ENCODE data around the gene MRTFA.

The MRTFA gene

DNA sequence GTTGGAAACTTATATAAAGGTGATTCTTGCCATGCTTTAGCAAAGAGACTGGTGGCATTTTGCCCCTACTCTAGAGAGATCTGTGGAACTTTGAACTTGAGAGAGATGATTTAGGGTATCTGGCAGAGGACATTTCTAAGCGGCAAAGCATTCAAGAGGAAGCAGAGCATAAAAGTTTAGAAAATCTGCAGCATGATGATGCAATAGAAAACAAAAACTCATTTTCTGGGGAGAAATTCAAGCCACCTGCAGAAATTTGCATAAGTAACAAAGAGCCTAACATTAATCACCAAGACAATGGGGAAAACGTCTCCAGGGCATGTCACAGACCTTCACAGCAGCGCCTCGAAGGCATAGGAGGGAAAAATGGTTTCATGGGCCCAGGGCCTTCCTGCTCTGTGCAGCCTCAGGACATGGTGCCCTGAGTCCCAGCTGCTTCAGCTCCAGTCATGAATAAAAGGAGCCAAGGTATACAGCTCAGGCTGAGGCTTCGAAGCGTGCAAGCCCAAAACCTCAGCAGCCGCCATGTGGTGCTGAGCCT, 83.4 kb downstream of the MRTFA start:
- TF ChIP-seq, protein P1, sequence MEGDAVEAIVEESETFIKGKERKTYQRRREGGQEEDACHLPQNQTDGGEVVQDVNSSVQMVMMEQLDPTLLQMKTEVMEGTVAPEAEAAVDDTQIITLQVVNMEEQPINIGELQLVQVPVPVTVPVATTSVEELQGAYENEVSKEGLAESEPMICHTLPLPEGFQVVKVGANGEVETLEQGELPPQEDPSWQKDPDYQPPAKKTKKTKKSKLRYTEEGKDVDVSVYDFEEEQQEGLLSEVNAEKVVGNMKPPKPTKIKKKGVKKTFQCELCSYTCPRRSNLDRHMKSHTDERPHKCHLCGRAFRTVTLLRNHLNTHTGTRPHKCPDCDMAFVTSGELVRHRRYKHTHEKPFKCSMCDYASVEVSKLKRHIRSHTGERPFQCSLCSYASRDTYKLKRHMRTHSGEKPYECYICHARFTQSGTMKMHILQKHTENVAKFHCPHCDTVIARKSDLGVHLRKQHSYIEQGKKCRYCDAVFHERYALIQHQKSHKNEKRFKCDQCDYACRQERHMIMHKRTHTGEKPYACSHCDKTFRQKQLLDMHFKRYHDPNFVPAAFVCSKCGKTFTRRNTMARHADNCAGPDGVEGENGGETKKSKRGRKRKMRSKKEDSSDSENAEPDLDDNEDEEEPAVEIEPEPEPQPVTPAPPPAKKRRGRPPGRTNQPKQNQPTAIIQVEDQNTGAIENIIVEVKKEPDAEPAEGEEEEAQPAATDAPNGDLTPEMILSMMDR (IDR thresholded peaks at IDR 0.05; ENCODE audit: extremely low read depth, insufficient read depth, missing control alignments), result no peak
- DNase-seq (ENCODE audit: low spot score), result no peak
- in situ Hi-C loops (cut with MboI; ENCODE audit: low pct_unique_long_range_greater_than_20kb, low sequenced_read_pairs, unreplicated experiment), result no loop called here

DNA sequence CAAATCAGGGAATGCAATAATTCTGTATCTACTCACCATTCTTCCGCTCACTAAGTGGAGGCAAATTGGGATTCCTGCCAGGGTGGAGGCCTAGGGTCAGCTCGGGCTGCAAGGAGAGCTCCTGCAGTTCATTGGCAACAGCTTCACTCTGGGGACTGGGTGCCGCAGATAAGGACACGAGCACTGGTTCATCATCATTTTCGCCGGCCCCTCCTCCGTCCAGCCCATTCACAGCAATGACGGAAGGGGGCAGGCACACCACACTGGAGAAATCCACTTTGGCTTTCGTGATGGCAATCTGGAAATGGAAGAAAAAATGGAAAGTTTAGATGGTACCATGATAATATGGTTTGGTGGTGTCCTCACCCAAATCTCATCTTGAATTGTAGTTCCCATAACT, 84.4 kb downstream of the MRTFA start:
- TF ChIP-seq, protein P1 (IDR thresholded peaks at IDR 0.05; ENCODE audit: extremely low read depth, insufficient read depth, missing control alignments), result no peak
- no peak for DNase-seq (ENCODE audit: low spot score)
- in situ Hi-C loops (cut with MboI; ENCODE audit: low pct_unique_long_range_greater_than_20kb, low sequenced_read_pairs, unreplicated experiment), result no loop called here

DNA sequence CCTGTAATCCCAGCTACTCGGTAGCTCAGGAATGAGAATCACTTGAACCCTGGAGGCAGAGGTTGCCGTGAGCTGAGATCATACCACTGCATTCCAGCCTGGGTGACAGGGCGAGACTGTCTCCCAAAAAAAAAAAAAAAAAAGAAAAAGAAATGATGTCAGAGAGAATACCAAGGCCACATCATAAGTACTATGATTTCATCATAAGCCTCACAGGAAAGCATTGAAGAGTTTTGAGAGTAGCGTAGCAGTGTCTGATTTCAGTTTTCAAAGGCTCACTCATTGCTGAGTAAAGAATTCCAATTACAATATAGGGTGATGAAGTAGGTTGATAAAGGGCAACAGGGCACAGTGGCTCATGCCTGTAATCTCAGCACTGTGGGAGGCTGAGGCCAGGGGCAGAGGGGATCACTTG, 88.8 kb downstream of the MRTFA start:
- TF ChIP-seq, protein P1 (IDR thresholded peaks at IDR 0.05; ENCODE audit: extremely low read depth, insufficient read depth, missing control alignments), result no peak
- DNase-seq (ENCODE audit: low spot score), result no peak
- in situ Hi-C loops (cut with MboI; ENCODE audit: low pct_unique_long_range_greater_than_20kb, low sequenced_read_pairs, unreplicated experiment), result no loop called here

DNA sequence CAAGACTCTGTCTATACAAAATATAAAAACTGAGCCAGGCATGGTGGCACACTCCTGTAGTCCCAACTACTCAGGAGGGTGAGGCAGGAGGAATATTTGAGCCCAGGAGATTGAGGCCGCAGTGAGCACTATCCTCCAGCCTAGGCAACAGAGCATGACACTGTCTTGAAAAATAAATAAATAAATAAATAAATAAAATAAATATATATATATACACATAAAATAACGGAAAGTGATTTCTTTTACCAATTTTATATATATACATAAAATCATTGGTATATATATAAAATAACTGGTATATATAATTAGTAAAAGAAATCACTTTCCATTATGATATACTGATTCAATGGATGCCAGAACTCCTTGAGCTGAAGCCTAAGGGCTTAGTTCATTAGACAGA, 91.8 kb downstream of the MRTFA start:
- in situ Hi-C loops (cut with MboI; ENCODE audit: low pct_unique_long_range_greater_than_20kb, low sequenced_read_pairs, unreplicated experiment), result no loop called here
- TF ChIP-seq, protein P1 (IDR thresholded peaks at IDR 0.05; ENCODE audit: extremely low read depth, insufficient read depth, missing control alignments), result no peak
- no peak for DNase-seq (ENCODE audit: low spot score)

DNA sequence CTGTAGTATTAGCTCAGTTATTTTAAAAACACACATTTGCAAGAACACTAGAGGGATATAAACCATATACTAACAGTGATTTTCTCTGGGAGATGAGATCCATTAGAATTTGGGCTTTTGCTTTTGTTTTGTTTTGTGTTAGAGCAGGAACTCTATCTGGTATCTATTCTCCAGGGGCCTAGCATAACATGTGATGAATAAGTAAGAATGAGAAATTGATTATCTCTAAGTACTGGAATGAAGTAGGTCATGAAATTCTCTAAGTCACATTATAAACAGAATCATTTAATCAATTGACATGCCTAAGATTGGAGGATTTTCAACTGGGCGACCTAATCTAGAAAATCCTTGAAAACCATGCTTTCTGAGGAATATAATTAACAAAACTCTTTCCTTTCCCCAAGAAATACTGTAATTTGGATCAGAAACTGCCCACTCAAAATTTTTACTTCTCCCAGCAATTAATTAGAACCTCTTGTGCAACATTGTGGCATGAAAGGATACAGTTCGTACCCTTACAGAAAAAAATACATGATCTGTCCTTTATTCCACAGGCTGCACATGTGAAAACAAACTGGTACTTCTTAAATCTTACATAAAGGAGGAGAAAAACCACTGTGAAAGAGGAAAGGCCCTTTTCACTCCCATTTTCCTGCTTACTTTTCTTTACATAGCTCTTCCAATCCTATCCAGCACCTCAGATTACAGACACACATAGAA, 93.5 kb downstream of the MRTFA start:
- no peak for DNase-seq (ENCODE audit: low spot score)
- TF ChIP-seq, protein P1 (IDR thresholded peaks at IDR 0.05; ENCODE audit: extremely low read depth, insufficient read depth, missing control alignments), result no peak
- in situ Hi-C loops (cut with MboI; ENCODE audit: low pct_unique_long_range_greater_than_20kb, low sequenced_read_pairs, unreplicated experiment), result no loop called here

DNA sequence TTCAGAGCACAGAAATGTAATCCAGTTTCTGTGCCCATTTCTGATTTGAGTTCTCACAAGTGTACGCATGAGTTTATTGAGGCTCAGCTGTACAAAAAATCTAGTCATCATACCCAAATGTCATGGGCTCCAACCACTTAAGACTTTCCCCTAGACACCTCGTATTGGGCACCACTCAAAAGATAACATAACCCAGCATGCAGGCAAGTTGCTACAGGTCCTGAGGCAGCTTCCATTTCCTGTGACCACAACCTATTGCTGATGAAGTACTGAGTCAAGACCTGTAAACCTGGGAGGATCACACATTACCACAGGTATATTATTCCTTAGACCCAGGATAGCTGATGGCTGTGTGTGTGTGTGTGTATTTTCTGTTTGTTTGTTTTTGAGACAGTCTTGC, 95.2 kb downstream of the MRTFA start:
- DNase-seq (ENCODE audit: low spot score), result peak; percentile 50
- TF ChIP-seq, protein P1 (IDR thresholded peaks at IDR 0.05; ENCODE audit: extremely low read depth, insufficient read depth, missing control alignments), result no peak
- in situ Hi-C loops (cut with MboI; ENCODE audit: low pct_unique_long_range_greater_than_20kb, low sequenced_read_pairs, unreplicated experiment), result no loop called here
